Mucosa of descending colon (tissue), 3 donors: Measurements from ENCODE around the gene SHC1. TPM values are rescaled to one million over a fixed set of nuclear protein-coding genes. Genes with fewer than 3 reads are reported as not detected.

ENCODE experiments used
- ATAC-seq: fragments of 200-7000 bp; cut with Tn5 transposase; one replicate; pipeline ENCODE4 v1.9.1; 2020; ENCODE audit warnings: mild to moderate bottlenecking, moderate library complexity
- DNase-seq, 3 donors: peaks; one replicate each; pipeline ENCODE4 v3.0.0-alpha.2; 2020
- H3K36me3 ChIP-seq: fragments of 200-600 bp; one replicate; pipeline ENCODE4 v1.8.0; 2021; ENCODE audit warnings: low read depth, mild to moderate bottlenecking
- H3K4me1 ChIP-seq: fragments of 200-600 bp; one replicate; pipeline ENCODE4 v1.8.0; 2021; ENCODE audit warnings: low read depth, mild to moderate bottlenecking
- H3K4me3 ChIP-seq: fragments of 200-600 bp; one replicate; pipeline ENCODE4 v1.8.0; 2021; ENCODE audit warnings: mild to moderate bottlenecking
- H3K9me3 ChIP-seq: fragments of 200-600 bp; one replicate; pipeline ENCODE4 v1.8.0; 2021; ENCODE audit warnings: mild to moderate bottlenecking
- intact Hi-C, 2 donors: fragments of 100-400 bp; cut with DNase I in 1 of 2; cut with micrococcal nuclease in 1 of 2; formaldehyde crosslinking; loops; one replicate each; pipeline versions ENCODE4 v1.11.0 to v1.11.1; 2022; cut with DNase I, micrococcal nuclease
- total RNA-seq, 3 donors: library from RNA; stranded (reverse); fragmentation: NEBNext Ultra II Directional in 2 of 3; extraction: Animal tissue kit (Norgen Biotek cat#: 25700) in 2 of 3; gene quantifications; one replicate each; pipeline versions ENCODE4 v1.2.1 to v1.2.4, GENCODE V29; 2021 to 2023
- TF ChIP-seq, protein P1 (sequence below): fragments of 200-600 bp; IDR thresholded peaks from one replicate; pipeline ENCODE4 v1.8.0; 2022; ENCODE audit warnings: antibody characterized with exemption, mild to moderate bottlenecking
- donor health status: DM: no; HTN: no; CAD: no; lungs with moderate emphysema.
- donor health status: DM: no; HTN: no; CAD: no.
- donor health status: DM: no; HTN: yes; CAD: no.

Gene SHC1
- total RNA-seq, 3 donors from 2014 or later: 92.7 to 130 (median 122) TPM

DNA sequence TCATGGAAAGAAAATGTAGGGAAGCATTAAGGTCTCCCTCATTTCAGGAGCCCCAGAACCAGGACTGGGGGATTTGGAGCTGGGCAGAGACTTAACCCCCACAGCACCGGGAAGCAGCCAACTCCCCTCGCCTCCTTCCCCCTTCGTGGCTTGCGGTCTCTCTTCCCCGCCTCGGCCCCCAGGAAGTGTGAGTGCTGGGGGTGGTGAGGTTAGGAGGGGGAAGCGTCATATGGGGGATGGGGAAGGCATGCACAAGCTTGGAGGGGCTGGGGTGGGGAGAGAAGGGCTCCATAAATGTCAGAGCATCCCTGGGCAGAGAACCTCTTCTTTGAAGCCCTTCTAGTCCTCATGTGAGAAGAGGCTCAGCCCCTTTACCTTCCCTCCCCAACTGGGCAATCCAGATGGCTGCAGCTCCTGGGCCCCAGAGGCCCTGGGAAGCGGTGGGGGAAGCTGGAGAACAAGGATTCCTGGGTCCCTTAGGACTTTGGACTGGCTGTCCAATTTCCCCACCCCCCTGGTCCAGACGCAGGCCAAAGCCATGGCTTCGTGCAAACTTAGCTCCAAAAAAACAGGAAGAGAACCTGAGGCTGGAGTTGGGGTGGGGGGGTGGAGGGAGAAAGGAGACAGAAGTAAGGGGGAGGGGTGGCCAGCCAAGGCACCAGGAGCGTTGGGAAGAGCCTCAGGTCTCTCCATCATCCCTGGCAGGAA is 39.8 kb upstream of the SHC1 start:
- no peaks in the 10 kb centered on the region for H3K9me3 ChIP-seq
- DNase-seq (peak; percentile 41 to 69 (median 53)), ATAC-seq (no peak)
- intact Hi-C loops: loop anchor here in 1 of 2 donors (10.0 kb wide), 1 partner anchor 46 kb away; the partner anchor contains the start of gene PYGO2
- peaks cover 72% of the 10 kb centered on the region for H3K4me1 ChIP-seq
- H3K36me3 ChIP-seq: no peaks in the 10 kb centered on the region
- H3K4me3 ChIP-seq: no peak overlapping the region
- TF ChIP-seq, protein P1, sequence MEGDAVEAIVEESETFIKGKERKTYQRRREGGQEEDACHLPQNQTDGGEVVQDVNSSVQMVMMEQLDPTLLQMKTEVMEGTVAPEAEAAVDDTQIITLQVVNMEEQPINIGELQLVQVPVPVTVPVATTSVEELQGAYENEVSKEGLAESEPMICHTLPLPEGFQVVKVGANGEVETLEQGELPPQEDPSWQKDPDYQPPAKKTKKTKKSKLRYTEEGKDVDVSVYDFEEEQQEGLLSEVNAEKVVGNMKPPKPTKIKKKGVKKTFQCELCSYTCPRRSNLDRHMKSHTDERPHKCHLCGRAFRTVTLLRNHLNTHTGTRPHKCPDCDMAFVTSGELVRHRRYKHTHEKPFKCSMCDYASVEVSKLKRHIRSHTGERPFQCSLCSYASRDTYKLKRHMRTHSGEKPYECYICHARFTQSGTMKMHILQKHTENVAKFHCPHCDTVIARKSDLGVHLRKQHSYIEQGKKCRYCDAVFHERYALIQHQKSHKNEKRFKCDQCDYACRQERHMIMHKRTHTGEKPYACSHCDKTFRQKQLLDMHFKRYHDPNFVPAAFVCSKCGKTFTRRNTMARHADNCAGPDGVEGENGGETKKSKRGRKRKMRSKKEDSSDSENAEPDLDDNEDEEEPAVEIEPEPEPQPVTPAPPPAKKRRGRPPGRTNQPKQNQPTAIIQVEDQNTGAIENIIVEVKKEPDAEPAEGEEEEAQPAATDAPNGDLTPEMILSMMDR: no peak

DNA sequence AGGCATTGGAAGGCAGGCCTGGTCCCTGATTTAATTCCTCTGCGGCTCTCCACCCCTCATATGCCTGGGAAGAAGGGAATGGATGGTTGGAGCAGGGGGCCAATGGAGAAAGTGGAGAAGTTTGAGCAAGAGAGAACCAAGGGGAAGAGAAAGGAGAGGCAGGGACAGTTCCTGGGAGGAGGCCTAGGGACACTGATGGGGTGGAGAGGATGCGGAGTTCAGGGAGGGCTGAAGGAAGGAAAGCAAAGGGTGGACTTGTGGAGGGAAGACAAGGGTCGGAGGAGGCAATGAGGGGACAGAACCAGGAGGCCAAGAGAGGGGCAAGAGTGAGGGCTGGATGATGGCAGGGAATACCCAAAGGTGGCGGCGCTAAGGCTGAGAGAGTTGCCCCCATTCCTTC is 39.2 kb upstream of the SHC1 start:
- intact Hi-C loops: loop anchor here in 1 of 2 donors (10.0 kb wide), 1 partner anchor 45 kb away; the partner anchor contains the start of gene PYGO2
- Histone ChIP-seq H3K4me3 (no peak overlapping the region), H3K4me1 (peaks cover 77% of the 10 kb centered on the region), H3K9me3 (no peaks in the 10 kb centered on the region), H3K36me3 (no peaks in the 10 kb centered on the region)
- no peak for DNase-seq
- ATAC-seq: no peak
- TF ChIP-seq, protein P1: no peak

DNA sequence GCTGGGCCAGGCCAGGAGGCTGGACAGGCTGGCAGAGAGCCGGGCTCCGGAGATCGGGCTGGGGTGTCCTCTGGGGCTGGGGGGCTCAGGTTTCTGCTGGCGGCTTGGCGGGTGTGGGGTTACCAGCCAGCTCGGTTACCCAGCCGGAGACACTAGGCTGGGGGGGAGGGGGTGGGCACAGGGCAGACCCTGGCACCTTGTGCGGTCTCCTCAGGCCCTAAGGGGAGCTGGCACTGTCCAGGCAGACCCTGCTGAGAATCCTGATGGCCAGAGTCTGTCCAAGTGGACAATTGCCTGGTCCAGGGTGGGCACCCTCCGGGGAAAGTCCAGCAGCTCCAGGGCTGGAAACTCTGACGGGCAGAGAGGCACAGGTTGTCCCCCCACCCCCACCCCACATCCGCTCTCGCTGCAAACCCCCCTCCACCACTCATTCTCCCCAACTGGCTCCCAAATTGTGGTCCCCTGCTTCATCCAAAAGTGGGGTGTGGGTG is 38.7 kb upstream of the SHC1 start:
- Histone ChIP-seq H3K4me1 (peaks cover 81% of the 10 kb centered on the region), H3K36me3 (no peaks in the 10 kb centered on the region), H3K4me3 (no peak overlapping the region), H3K9me3 (no peaks in the 10 kb centered on the region)
- TF ChIP-seq, protein P1: no peak
- peak in 1 of 3 donors; percentile 60 for DNase-seq
- no peak for ATAC-seq
- intact Hi-C loops: no loop called here

DNA sequence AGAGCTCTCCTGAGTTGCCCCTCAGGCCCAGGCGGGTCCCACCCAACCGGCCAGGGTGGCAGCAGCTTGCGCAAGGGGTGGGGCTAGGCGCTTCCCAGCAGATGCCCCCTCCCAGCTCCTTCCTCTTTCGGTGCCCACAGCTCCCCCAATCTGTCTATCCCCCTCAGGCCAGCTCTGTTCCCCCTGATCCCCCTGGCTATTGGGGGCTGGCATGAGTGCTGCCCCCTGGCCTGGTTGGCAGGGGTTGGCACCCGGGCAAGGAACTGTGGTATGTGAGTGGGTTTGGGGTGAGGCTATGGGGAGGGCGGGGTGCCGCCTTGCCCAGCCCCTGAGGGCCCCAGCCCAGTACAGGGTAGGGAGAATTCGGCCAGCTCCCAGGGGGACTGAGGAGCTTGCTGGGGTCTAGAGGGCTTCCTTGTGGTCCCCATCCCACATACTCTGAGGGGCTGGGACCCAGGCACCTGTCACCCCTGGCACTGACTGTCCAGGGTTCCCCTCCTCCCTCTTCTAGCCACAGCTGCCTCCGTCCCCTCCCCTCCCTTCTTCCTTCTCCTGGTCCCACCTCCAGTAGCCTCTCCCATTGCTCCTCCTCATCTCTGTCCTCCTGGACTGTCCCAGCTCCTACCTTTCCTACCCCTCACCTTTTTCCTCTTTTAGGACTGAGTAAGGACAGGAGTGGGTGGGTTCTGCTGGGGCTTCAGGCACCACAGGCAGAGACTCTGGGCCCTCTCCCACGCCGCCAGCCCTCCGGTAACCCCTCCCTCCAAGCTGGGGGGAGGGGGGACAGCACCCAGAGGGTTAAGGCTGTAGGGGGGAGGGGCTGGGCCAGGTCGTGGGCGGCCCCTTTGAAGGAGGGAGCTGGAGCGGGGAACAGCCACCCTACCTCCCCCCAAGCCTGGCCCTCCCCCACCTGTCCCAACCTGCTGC is 37.7 kb upstream of the SHC1 start:
- no peaks in the 10 kb centered on the region for H3K9me3 ChIP-seq
- ATAC-seq (peak; percentile 49), DNase-seq (peak; percentile 70 to 86 (median 76))
- intact Hi-C loops: no loop called here
- H3K4me1 ChIP-seq: peaks cover 81% of the 10 kb centered on the region
- H3K4me3 ChIP-seq: peak overlapping the region; percentile 5
- H3K36me3 ChIP-seq: no peaks in the 10 kb centered on the region
- TF ChIP-seq, protein P1: no peak

DNA sequence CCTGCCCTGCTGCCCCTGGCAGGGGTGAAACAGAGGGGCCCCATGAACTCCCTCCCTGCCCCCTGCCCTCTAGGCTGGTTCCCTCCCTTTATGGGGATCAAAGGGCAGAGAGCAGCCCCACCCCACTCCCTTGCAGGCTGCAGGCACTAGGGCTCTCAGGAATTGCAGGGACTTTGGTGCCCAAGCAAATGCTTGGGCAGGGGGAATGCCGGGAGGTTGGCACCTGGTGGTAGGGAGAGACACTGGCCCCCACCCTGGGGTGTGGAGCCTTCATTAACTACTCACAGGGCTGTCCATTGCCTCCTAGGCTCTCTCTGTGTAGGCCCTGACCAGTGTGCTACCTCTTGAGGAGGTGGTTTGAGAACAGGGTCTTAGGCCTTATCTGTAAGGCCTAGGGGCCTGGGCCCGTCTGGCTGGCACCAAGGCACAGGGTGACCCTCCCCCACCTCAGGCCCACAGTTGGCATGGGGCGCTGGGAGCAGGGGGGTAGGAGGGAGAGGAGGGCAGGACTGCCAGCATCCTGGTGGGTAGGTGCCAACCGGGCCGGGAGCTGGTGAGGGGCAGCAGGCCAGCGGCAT is 36.8 kb upstream of the SHC1 start:
- no peak overlapping the region for H3K4me3 ChIP-seq
- intact Hi-C loops: no loop called here
- DNase-seq (peak; percentile 86 to 90 (median 89)), ATAC-seq (peak; percentile 59)
- H3K36me3 ChIP-seq: no peaks in the 10 kb centered on the region
- TF ChIP-seq, protein P1: no peak
- H3K9me3 ChIP-seq: no peaks in the 10 kb centered on the region
- peaks cover 73% of the 10 kb centered on the region for H3K4me1 ChIP-seq
